ENCODE data around the gene TLE2. TPM values are rescaled to one million over a fixed set of nuclear protein-coding genes. Genes with fewer than 3 reads are reported as not detected.

TLE2 gene
- total and polyA plus RNA-seq, 9 of the 15 experiments (the other 6 are each of a cell fraction or from before 2014, with no cell fraction given) = 0.35 to 13.1 (median 6.2) TPM

- TF ChIP-seq ZBTB40 (IDR thresholded peaks at IDR 0.05) (no peak), ZBTB40 (CRISPR knock-in tag; IDR thresholded peaks at IDR 0.05) (no peak), RAD21 (CRISPR knock-in tag; conservative IDR thresholded peaks at IDR 0.05 in 1 of 2, IDR thresholded peaks at IDR 0.05 in 1 of 2) (0 out of 4 replicates have a peak, but pooled peaks of 1 of the 2 experiments have one; percentile 15), NCOA4 (IDR thresholded peaks at IDR 0.05; ENCODE audit: partially characterized antibody) (no peak), PHF21A (IDR thresholded peaks at IDR 0.05; ENCODE audit: borderline replicate concordance, low read depth) (no peak), ZBED1 (IDR thresholded peaks at IDR 0.05) (no peak), KLF6 (CRISPR knock-in tag; IDR thresholded peaks at IDR 0.05; ENCODE audit: borderline replicate concordance) (no peak), GTF3C2 (IDR thresholded peaks at IDR 0.05; ENCODE audit: borderline replicate concordance, extremely low read depth, insufficient read length) (peak; percentile 29), ZNF445 (CRISPR knock-in tag; IDR thresholded peaks at IDR 0.05; ENCODE audit: low read depth) (no peak), JUND (IDR thresholded peaks at IDR 0.05; ENCODE audit: borderline replicate concordance, low read depth, low read length) (0 out of 2 replicates have a peak, but pooled peaks have one; percentile 38), JUND (tag; IDR thresholded peaks at IDR 0.05; ENCODE audit: borderline replicate concordance, low read depth, low read length) (no peak), ATF6 (CRISPR knock-in tag; IDR thresholded peaks at IDR 0.05) (no peak)
These were observed 10.6 kb upstream of the TLE2 start (continued) for GRCh38 chr19:3039641-3040077.
